Uterus (tissue), 2 donors: ENCODE data around the gene NELL1.

Experiments used
- POLR2A ChIP-seq, 2 donors: fragments of 450-650 bp; IDR thresholded peaks; one replicate each; pipeline ENCODE4 v1.6.1; 2016; ENCODE audit warnings: antibody characterized with exemption in 2 of 2, mild to moderate bottlenecking in 1 of 2, moderate library complexity in 1 of 2
- TF ChIP-seq, protein P1 (sequence below), 4 experiments: fragments of 200-600 bp in 2 of 4; fragments of 450-650 bp in 2 of 4; sonication (generic) in 2 of 4; IDR thresholded peaks; one replicate each; pipeline ENCODE4 v1.5.1; 2016 to 2019; ENCODE audit warnings: antibody characterized with exemption in 4 of 4, mild to moderate bottlenecking in 2 of 4, moderate library complexity in 1 of 4

DNA sequence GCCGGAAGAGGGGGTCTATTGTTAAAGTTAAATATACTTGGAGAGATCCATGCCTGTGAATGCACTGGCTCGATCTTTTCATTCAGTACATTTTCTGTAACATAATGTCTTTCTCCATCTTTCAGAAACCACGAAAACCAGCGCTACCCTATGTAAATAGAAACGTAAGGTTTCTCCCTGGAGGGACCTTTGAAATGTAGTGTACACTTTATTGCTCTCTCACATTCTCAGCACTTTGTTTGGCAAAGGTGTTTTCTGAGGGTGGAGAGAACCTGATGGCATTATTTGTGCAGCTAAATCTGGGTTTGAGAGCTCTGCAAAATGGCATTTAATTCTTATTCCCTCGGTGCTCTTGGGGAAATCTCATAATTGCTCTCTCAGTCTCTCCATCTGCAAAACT lies 468.4 kb downstream of the NELL1 start:
- no peak for TF ChIP-seq POLR2A (IDR thresholded peaks at IDR 0.05)
- TF ChIP-seq, protein P1, sequence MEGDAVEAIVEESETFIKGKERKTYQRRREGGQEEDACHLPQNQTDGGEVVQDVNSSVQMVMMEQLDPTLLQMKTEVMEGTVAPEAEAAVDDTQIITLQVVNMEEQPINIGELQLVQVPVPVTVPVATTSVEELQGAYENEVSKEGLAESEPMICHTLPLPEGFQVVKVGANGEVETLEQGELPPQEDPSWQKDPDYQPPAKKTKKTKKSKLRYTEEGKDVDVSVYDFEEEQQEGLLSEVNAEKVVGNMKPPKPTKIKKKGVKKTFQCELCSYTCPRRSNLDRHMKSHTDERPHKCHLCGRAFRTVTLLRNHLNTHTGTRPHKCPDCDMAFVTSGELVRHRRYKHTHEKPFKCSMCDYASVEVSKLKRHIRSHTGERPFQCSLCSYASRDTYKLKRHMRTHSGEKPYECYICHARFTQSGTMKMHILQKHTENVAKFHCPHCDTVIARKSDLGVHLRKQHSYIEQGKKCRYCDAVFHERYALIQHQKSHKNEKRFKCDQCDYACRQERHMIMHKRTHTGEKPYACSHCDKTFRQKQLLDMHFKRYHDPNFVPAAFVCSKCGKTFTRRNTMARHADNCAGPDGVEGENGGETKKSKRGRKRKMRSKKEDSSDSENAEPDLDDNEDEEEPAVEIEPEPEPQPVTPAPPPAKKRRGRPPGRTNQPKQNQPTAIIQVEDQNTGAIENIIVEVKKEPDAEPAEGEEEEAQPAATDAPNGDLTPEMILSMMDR (IDR thresholded peaks at IDR 0.05), result no peak
